ENCODE data around the gene HSD3B7.

The HSD3B7 gene

DNA sequence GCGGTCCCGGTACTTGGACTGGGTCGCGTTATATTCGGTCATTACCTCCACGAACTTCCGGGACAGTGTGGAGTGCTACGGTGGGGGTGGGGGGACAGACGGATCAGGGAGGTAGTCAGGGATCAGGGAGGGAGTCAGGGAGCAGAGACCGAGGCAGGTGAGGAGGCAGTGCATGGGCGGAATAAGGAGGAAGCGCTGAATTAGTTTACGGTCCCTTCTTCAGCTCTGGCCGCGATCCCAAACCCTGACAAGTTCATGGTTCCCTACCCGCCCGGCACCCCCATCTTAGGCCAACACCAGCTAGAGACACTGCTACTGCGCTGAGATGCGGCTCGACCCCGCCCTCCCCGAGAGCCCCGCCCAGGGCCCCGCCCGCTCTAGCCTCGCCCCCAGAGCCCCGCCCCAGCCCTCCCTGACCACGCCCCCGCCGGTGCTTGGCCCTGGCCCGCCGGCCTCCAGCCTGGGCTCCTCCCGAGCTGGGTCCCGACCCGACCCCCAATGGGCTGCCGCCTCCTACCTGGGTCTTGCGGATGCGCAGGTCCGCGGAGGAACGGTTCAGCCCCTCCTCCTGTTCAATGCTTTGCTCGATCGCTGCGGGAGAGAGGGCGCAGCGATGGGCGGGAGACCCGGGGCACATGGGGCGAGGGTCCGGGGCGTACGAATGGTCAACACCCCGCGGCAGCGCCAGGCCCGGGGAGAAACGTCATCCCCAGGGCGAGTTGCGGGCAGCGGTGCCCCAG lies 12.1 kb downstream of the HSD3B7 start:
- peak overlapping the region; percentile 45 for H3K4me3 ChIP-seq (ENCODE audit: low read depth, low read length)
- no peak for TF ChIP-seq CTCF (IDR thresholded peaks at IDR 0.05; ENCODE audit: borderline replicate concordance, insufficient read depth, low read depth, low read length)

DNA sequence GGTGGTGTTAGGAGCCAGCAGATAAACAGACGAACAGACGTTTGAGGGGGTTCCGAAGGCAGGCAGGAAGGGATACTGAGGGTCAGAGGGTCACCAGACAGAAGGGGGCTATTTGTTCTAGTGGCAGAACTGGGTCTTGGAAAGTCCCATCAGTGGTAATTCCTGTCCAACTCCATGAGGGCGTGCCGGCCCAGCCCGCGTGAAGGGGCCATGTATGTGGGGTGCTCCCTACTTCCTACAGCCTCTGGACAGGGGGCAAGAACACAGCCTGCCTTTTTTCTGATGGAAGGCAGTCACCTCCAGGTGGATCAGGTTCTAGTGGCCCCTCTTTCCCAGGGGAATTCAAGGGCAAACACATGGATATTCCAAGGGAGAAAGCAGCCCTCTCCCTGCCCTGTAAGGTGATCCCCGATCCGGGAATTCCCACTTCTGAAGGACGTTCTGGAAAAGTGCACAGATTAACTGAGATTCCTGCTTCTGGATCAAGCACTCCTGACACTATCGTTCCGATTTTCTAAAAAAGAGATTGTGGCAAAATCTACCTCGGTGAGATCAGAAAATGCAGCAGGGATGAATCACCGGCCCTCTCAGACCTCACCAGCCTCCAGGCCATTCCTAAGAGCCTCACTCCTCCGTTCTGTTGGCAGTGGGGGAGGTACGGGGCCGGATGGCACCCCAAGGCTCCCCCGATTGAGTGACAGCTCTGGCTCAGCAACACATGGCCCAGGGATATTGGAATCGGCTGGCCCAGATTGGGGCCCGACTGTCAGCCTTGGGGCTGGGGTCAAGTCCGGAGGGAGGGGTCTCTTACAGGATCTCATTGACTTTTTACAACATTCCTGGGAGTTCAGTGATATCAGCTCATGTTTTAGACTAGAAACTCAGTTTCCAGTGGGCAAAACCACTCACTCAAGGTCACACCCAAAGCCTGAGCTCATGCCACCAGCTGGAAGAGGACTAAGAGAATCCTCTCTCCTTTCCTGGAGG lies 13.0 kb downstream of the HSD3B7 start:
- no peak overlapping the region for H3K4me3 ChIP-seq (ENCODE audit: low read depth, low read length)

DNA sequence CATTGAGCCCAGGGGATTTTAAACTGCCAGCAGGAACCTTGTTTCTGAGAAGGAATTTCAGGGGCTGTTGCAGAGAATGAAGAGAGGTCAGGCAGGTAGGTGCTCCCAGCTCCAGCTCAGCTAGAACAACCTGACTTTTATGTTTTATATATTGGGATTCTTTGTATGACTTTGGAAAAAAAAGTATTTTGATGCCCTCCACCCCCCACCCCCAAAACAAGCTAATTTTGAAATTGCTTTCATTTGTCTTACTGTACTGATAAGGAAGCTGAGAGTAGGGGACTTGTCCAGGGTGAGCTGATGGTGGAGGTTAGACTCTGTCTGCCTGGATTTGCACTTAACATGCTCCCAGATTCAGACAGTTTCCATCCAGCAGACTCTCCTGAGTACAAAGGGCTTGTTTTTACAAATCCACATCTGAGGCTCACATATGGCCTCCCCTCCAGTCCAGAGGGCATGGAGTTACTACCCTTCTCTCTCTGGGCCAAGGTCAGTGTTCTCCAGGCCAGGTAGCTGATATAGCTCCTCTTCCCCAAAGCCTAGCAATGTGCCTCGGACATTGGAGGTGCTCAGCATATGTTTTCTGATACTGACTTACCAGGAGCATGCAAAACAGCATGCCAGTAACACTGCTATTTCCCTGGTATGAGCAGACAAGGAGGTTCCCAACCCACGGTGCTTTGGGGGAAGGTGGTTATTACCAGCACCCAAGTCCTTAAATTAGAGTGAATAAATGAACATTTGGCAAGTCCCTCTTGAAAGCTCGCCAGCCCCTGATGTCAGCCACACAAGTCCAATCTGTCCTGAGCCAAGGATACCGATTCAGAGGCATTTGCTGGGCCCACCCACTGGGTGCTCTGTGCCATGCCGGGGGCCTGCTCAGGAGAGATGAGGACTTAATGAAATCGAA lies 14.1 kb downstream of the HSD3B7 start:
- no peak for TF ChIP-seq CTCF (IDR thresholded peaks at IDR 0.05; ENCODE audit: borderline replicate concordance, insufficient read depth, low read depth, low read length)
- no peak overlapping the region for H3K4me3 ChIP-seq (ENCODE audit: low read depth, low read length)

More for the DNA sequence above, 13.0 kb downstream of the HSD3B7 start:
- no peak for TF ChIP-seq CTCF (IDR thresholded peaks at IDR 0.05; ENCODE audit: borderline replicate concordance, insufficient read depth, low read depth, low read length)

GRCh38 chr16:31000671-31001382 lies 15.8 kb downstream of the HSD3B7 start:
- TF ChIP-seq CTCF (IDR thresholded peaks at IDR 0.05; ENCODE audit: borderline replicate concordance, insufficient read depth, low read depth, low read length) = no peak
- no peak overlapping the region for H3K4me3 ChIP-seq (ENCODE audit: low read depth, low read length)

- TF ChIP-seq CTCF (IDR thresholded peaks at IDR 0.05; ENCODE audit: borderline replicate concordance, insufficient read depth, low read depth, low read length) = no peak
- H3K4me3 ChIP-seq (ENCODE audit: low read depth, low read length) = no peak overlapping the region
Observed at GRCh38 chr16:31001507-31002249, 16.7 kb downstream of the HSD3B7 start.

Measured in GM12875 (cell line).